B cell (primary cell): ENCODE data around the gene TNP2. TPM values are rescaled to one million over a fixed set of nuclear protein-coding genes. Genes with fewer than 3 reads are reported as not detected.
A peak's percentile ranks its signal among the peaks of the same experiment; 100 is the strongest.

Experiments
- ATAC-seq: fragments of 200-7000 bp; cut with Tn5 transposase; one replicate; pipeline ENCODE4 v1.10.0; 2021; ENCODE audit warnings: low read depth, mild to moderate bottlenecking, moderate number of reproducible peaks, moderate library complexity
- CTCF ChIA-PET: fragments of 350-600 bp; sonication (Branson Sonifier 250); formaldehyde crosslinking; loops from one replicate; lab custom pipeline; 2021; ENCODE audit warnings: antibody characterized with exemption, inconsistent platforms; lab: Charles Lee
- POLR2A ChIA-PET: fragments of 350-600 bp; sonication (Branson Sonifier 250); formaldehyde crosslinking; loops from one replicate; lab custom pipeline; 2021; ENCODE audit warnings: antibody characterized with exemption; lab: Charles Lee
- DNase-seq: peaks from one replicate; pipeline ENCODE4 v3.0.0; 2013
- H2AFZ ChIP-seq: 2 replicates; pipeline ENCODE4 v1.6.1; 2012; ENCODE audit warnings: mild to moderate bottlenecking, low read depth, low read length; ENCODE audit not compliant: insufficient read depth, poor library complexity, severe bottlenecking
- H3K27ac ChIP-seq, 2 donors: 1 replicate in 1 of 2; 2 replicates in 1 of 2; pipeline ENCODE4 v1.5.1; 2012 to 2013; ENCODE audit warnings: low read length in 2 of 2, mild to moderate bottlenecking in 2 of 2, moderate library complexity in 1 of 2
- H3K27me3 ChIP-seq, 4 experiments: fragments of 200-600 bp in 1 of 4; sonication (generic) in 1 of 4; replicated peaks in 1 of 4; 1 replicate in 2 of 4; 2 replicates in 2 of 4; pipeline versions ENCODE4 v1.6.1 to v1.7.0; 2013 to 2016; ENCODE audit warnings: low read length in 3 of 4, mild to moderate bottlenecking in 2 of 4, mixed read lengths in 1 of 4, moderate library complexity in 1 of 4; ENCODE audit not compliant: insufficient read depth in 4 of 4, control insufficient read depth in 3 of 4; ENCODE audit errors: control extremely low read depth in 1 of 4
- H3K36me3 ChIP-seq, 2 experiments: replicated peaks in 1 of 2; 1 replicate in 1 of 2; 2 replicates in 1 of 2; pipeline versions ENCODE4 v1.6.1 to v1.7.1; 2013; ENCODE audit warnings: low read length in 1 of 2; ENCODE audit not compliant: insufficient read depth in 2 of 2, control insufficient read depth in 1 of 2; ENCODE audit errors: control extremely low read depth in 1 of 2, extremely low read depth in 1 of 2
- H3K4me1 ChIP-seq, 2 donors: fragments of 200-600 bp in 1 of 2; sonication (generic) in 1 of 2; 1 replicate in 1 of 2; 2 replicates in 1 of 2; pipeline versions ENCODE4 v1.5.1 to v1.6.1; 2013 to 2017; ENCODE audit warnings: low read length in 2 of 2; ENCODE audit not compliant: control insufficient read depth in 2 of 2, insufficient read depth in 2 of 2
- H3K4me2 ChIP-seq: replicated peaks from 2 replicates; pipeline ENCODE3; 2012; ENCODE audit warnings: mild to moderate bottlenecking, low read depth, low read length; ENCODE audit not compliant: poor library complexity, severe bottlenecking
- H3K4me3 ChIP-seq, 5 experiments: fragments of 200-600 bp in 1 of 5; sonication (generic) in 1 of 5; 1 replicate in 3 of 5; 2 replicates in 2 of 5; pipeline versions ENCODE4 v1.5.1 to v1.7.0; 2011 to 2016; ENCODE audit warnings: low read length in 4 of 5, mild to moderate bottlenecking in 4 of 5, low read depth in 2 of 5, control low read depth in 1 of 5, moderate library complexity in 1 of 5; ENCODE audit not compliant: insufficient read depth in 1 of 5; ENCODE audit errors: control extremely low read depth in 1 of 5, extremely low read depth in 1 of 5
- H3K79me2 ChIP-seq: fragments of 200-600 bp; sonication (generic); one replicate; pipeline ENCODE4 v1.6.0; 2016; ENCODE audit warnings: low read length; ENCODE audit not compliant: control insufficient read depth, insufficient read depth
- H3K9ac ChIP-seq: fragments of 200-600 bp; sonication (generic); 2 replicates; pipeline ENCODE4 v1.6.1; 2017; ENCODE audit warnings: mild to moderate bottlenecking, low read length, moderate library complexity
- H3K9me3 ChIP-seq, 3 donors: one replicate each; pipeline versions ENCODE4 v1.6.1 to v1.7.1; 2013; ENCODE audit warnings: low read length in 2 of 3; ENCODE audit not compliant: control insufficient read depth in 2 of 3, insufficient read depth in 1 of 3; ENCODE audit errors: control extremely low read depth in 1 of 3
- H4K20me1 ChIP-seq: 2 replicates; pipeline ENCODE4 v1.6.0; 2012; ENCODE audit warnings: mild to moderate bottlenecking, low read length; ENCODE audit not compliant: insufficient read depth, control insufficient read depth, poor library complexity, severe bottlenecking
- H3K27ac Mint-ChIP-seq: one replicate; pipeline ENCODE4 v1.8.0; 2021; ENCODE audit warnings: mixed read lengths
- H3K27me3 Mint-ChIP-seq: one replicate; pipeline ENCODE4 v1.8.0; 2021; ENCODE audit warnings: mixed read lengths
- H3K4me1 Mint-ChIP-seq: one replicate; pipeline ENCODE4 v1.8.0; 2021; ENCODE audit warnings: mixed read lengths
- H3K4me3 Mint-ChIP-seq: one replicate; pipeline ENCODE4 v1.8.0; 2021; ENCODE audit warnings: mixed read lengths
- H3K9me3 Mint-ChIP-seq: one replicate; pipeline ENCODE4 v1.8.0; 2022; ENCODE audit warnings: mixed read lengths; ENCODE audit not compliant: insufficient read depth
- EZH2 ChIP-seq: IDR thresholded peaks from 2 replicates; pipeline ENCODE4 v1.6.1; 2012; ENCODE audit warnings: borderline replicate concordance, low read depth, mild to moderate bottlenecking, moderate library complexity, low read length; ENCODE audit not compliant: insufficient read depth, poor library complexity, severe bottlenecking
- WGBS: methylation state at CpG from one replicate; pipeline ENCODE4 v1.1.5; 2013; ENCODE audit warnings: missing lambda C conversion rate; ENCODE audit not compliant: insufficient coverage; 5-methylcytosine and 5-hydroxymethylcytosine counted together
- intact Hi-C: fragments of 100-400 bp; cut with micrococcal nuclease; formaldehyde crosslinking; loops from one replicate; pipeline ENCODE4 v1.10.0; 2022
- polyA plus RNA-seq: library from polyadenylated mRNA; depleted of rRNA; stranded (reverse); fragments of >200 nt; gene quantifications from 2 replicates; pipeline ENCODE4 v1.2.3, GENCODE V29; 2012
- total RNA-seq, 2 donors: library from RNA; stranded (reverse); fragments of 120-200 nt in 1 of 2; gene quantifications; 1 replicate in 1 of 2; 2 replicates in 1 of 2; pipeline versions ENCODE4 v1.2.3 to v1.2.4, GENCODE V29; 2013 to 2022
- TF ChIP-seq, protein P1 (sequence below): fragments of 200-600 bp; IDR thresholded peaks from one replicate; pipeline ENCODE4 v1.8.0; 2022; ENCODE audit warnings: antibody characterized with exemption, mild to moderate bottlenecking

Gene TNP2
- total and polyA plus RNA-seq, 2 donors (not counting 1 experiment from before 2014, with no cell fraction given), result not detected

DNA sequence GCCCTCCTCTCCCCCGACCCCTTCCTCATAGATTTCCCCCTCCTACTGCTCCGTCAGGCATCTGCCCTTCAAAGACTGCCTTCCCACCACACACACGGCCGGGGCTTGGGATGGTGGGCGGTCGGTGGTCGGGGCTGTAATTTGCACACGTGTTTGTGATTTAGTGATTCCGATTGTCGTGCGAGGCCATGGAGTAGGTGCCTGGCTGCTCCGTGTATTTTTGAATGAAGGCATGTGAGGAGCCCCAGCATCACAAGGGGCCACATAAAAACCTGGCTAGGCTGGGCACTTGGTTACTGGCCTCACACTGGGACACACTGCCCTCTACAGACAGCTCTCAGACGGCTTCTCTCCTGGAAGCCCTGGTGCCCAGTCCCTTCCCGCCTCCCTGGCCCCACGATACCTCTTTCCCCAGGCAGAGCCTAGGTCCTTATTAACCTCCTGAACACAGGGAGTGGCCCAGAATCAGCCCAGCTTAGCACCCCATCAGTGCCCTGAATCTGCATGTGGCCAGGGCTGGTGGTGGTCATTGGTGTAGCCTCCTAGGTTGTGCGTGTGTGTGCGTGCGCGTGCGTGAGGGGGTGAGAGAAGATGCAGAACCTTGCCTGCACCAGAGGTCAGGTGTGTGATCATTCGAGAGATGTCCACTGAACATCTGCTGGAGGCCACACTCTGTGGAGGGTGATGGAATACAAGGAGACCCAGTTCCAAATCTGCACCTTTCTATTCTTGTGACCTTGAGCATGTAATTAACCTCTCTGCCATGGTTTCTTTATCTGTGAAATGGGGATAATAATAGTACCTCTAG, 11.8 kb downstream of the TNP2 start:
- intact Hi-C loops, result loop anchor here (1.0 to 10.0 kb wide), 5 partner anchors 180 to 657 kb away; partner anchors contain the start of genes GSPT1 and NUBP1
- H3K9me3 ChIP-seq, result no peaks in the 10 kb centered on the region
- ATAC-seq, result no peak
- H3K4me2 ChIP-seq, result peak overlapping the region; percentile 98
- H3K27me3 ChIP-seq, result no peaks in the 10 kb centered on the region
- H3K36me3 ChIP-seq, result peaks cover 2 to 10% of the 10 kb centered on the region in 2 experiments
- peaks cover 33% of the 10 kb centered on the region for H4K20me1 ChIP-seq
- H3K79me2 ChIP-seq, result peaks cover 15% of the 10 kb centered on the region
- H3K27ac ChIP-seq, result no peak overlapping the region
- H3K4me1 Mint-ChIP-seq, result peaks cover 46% of the 10 kb centered on the region
- TF ChIP-seq EZH2, result no peak
- TF ChIP-seq, protein P1, sequence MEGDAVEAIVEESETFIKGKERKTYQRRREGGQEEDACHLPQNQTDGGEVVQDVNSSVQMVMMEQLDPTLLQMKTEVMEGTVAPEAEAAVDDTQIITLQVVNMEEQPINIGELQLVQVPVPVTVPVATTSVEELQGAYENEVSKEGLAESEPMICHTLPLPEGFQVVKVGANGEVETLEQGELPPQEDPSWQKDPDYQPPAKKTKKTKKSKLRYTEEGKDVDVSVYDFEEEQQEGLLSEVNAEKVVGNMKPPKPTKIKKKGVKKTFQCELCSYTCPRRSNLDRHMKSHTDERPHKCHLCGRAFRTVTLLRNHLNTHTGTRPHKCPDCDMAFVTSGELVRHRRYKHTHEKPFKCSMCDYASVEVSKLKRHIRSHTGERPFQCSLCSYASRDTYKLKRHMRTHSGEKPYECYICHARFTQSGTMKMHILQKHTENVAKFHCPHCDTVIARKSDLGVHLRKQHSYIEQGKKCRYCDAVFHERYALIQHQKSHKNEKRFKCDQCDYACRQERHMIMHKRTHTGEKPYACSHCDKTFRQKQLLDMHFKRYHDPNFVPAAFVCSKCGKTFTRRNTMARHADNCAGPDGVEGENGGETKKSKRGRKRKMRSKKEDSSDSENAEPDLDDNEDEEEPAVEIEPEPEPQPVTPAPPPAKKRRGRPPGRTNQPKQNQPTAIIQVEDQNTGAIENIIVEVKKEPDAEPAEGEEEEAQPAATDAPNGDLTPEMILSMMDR, result peak; percentile 57
- peak overlapping the region; percentile 6 to 90 (median 72) for H3K4me3 ChIP-seq
- peak overlapping the region; percentile 97 for H2AFZ ChIP-seq
- no peaks in the 10 kb centered on the region for H3K9me3 Mint-ChIP-seq
- H3K4me3 Mint-ChIP-seq, result peak overlapping the region; percentile 99
- 27% methylated on average over 18 of the region's 21 CpGs for WGBS
- peaks cover 48 to 55% of the 10 kb centered on the region in 2 donors for H3K4me1 ChIP-seq
- H3K27me3 Mint-ChIP-seq, result no peaks in the 10 kb centered on the region
- POLR2A ChIA-PET, result interaction anchor here (0.5 to 5.8 kb wide), 10 partner anchors 16 to 293 kb away, joined by 3 to 89 read pairs (median 14); partner anchors contain the start of gene PRM3
- peak overlapping the region; percentile 96 for H3K27ac Mint-ChIP-seq
- peak overlapping the region; percentile 91 for H3K9ac ChIP-seq
- CTCF ChIA-PET, result interaction anchor here (0.6 to 10.3 kb wide), 22 partner anchors 9 to 362 kb away, joined by 3 to 223 read pairs (median 4); partner anchors contain the start of gene PRM3
- DNase-seq, result peak; percentile 66
